ENCODE data around the gene BCR.
"Not testable (repeated sequence)": the region's sequence is repeated elsewhere in the genome, so short reads cannot be mapped to it uniquely, and the experiment has no call there.

The BCR gene

GRCh38 chr22:23291806-23292452 lies 111.6 kb downstream of the BCR start:
- no peak for DNase-seq

- DNase-seq = no peak
These were observed 112.4 kb downstream of the BCR start for GRCh38 chr22:23292453-23293350.

GRCh38 chr22:23293720-23294119 lies 113.4 kb downstream of the BCR start:
- DNase-seq = no peak

GRCh38 chr22:23294221-23294620 lies 113.9 kb downstream of the BCR start:
- DNase-seq = no peak

GRCh38 chr22:23300476-23300875 lies 120.2 kb downstream of the BCR start:
- no peak for DNase-seq

- DNase-seq = no peak
These were observed 121.3 kb downstream of the BCR start for GRCh38 chr22:23301591-23301990.

GRCh38 chr22:23302171-23303002 lies 122.1 kb downstream of the BCR start:
- peak; percentile 59 for DNase-seq

- DNase-seq = peak; percentile 76
These were observed 125.1 kb downstream of the BCR start for GRCh38 chr22:23305321-23305910.

- no peak for DNase-seq
These were observed 125.6 kb downstream of the BCR start for GRCh38 chr22:23305922-23306374.

- no peak for DNase-seq
These were observed 126.2 kb downstream of the BCR start for GRCh38 chr22:23306438-23306921.

- no peak for DNase-seq
These were observed 126.6 kb downstream of the BCR start for GRCh38 chr22:23306926-23307325.

GRCh38 chr22:23307511-23307910 lies 127.2 kb downstream of the BCR start:
- DNase-seq = not testable (repeated sequence)

GRCh38 chr22:23309261-23309660 lies 129.0 kb downstream of the BCR start:
- not testable (repeated sequence) for DNase-seq

- not testable (repeated sequence) for DNase-seq
These were observed 130.3 kb downstream of the BCR start for GRCh38 chr22:23310443-23311097.

GRCh38 chr22:23311635-23312420 lies 131.5 kb downstream of the BCR start:
- not testable (repeated sequence) for DNase-seq

GRCh38 chr22:23313791-23314567 lies 133.7 kb downstream of the BCR start:
- DNase-seq = no peak

- peak; percentile 81 for DNase-seq
These were observed 135.1 kb downstream of the BCR start for GRCh38 chr22:23315341-23315917.

GRCh38 chr22:23316596-23316995 lies 136.3 kb downstream of the BCR start:
- not testable (repeated sequence) for DNase-seq

- not testable (repeated sequence) for DNase-seq
These were observed 138.0 kb downstream of the BCR start for GRCh38 chr22:23318316-23318715.

Measured in fibroblast of skin of back (primary cell).